Liver (tissue), 9 donors: ENCODE results near the gene TAF1D. TPM values are rescaled to one million over a fixed set of nuclear protein-coding genes. Genes with fewer than 3 reads are reported as not detected.

Source experiments
- DNase-seq: peaks from one replicate; pipeline ENCODE4 v3.0.0-alpha.2; 2017; ENCODE audit warnings: low spot score
- H3K27ac ChIP-seq, 2 donors: one replicate each; pipeline ENCODE4 v1.7.0; 2013; ENCODE audit warnings: inconsistent platforms in 2 of 2, low read length in 2 of 2, control low read depth in 1 of 2, low read depth in 1 of 2, mild to moderate bottlenecking in 1 of 2
- H3K27me3 ChIP-seq, 4 donors: one replicate each; pipeline versions ENCODE4 v1.6.1 to v1.7.0; 2013; ENCODE audit warnings: low read length in 3 of 4, inconsistent platforms in 1 of 4, mild to moderate bottlenecking in 1 of 4, moderate library complexity in 1 of 4; ENCODE audit not compliant: control insufficient read depth in 4 of 4, insufficient read depth in 4 of 4
- H3K36me3 ChIP-seq, 4 donors: one replicate each; pipeline versions ENCODE4 v1.6.1 to v1.7.0; 2013; ENCODE audit warnings: low read length in 3 of 4, mild to moderate bottlenecking in 3 of 4, low read depth in 1 of 4, moderate library complexity in 1 of 4; ENCODE audit not compliant: control insufficient read depth in 4 of 4, insufficient read depth in 3 of 4
- H3K4me1 ChIP-seq, 4 donors: one replicate each; pipeline versions ENCODE4 v1.6.1 to v1.7.0; 2013; ENCODE audit warnings: low read length in 3 of 4, mild to moderate bottlenecking in 3 of 4, moderate library complexity in 1 of 4; ENCODE audit not compliant: control insufficient read depth in 4 of 4, insufficient read depth in 4 of 4
- H3K4me3 ChIP-seq, 3 donors: one replicate each; pipeline versions ENCODE4 v1.6.1 to v1.7.0; 2013; ENCODE audit warnings: low read length in 3 of 3, control low read depth in 1 of 3, low read depth in 1 of 3, mild to moderate bottlenecking in 1 of 3
- H3K9ac ChIP-seq, 2 donors: one replicate each; pipeline ENCODE4 v1.7.0; 2013; ENCODE audit warnings: low read length in 2 of 2, mild to moderate bottlenecking in 2 of 2, moderate library complexity in 2 of 2, control low read depth in 1 of 2, low read depth in 1 of 2
- H3K9me3 ChIP-seq, 4 donors: one replicate each; pipeline versions ENCODE4 v1.6.1 to v1.7.0; 2013; ENCODE audit warnings: low read length in 3 of 4; ENCODE audit not compliant: control insufficient read depth in 4 of 4
- EGR1 ChIP-seq, 2 donors: IDR thresholded peaks; 2 replicates each; pipeline ENCODE4 v1.6.1; 2016 to 2018; ENCODE audit warnings: antibody characterized with exemption in 2 of 2, low read depth in 2 of 2
- FOXA1 ChIP-seq: IDR thresholded peaks from 2 replicates; pipeline ENCODE4 v1.6.1; 2016; ENCODE audit warnings: antibody characterized with exemption
- FOXA2 ChIP-seq: IDR thresholded peaks from 2 replicates; pipeline ENCODE4 v1.6.1; 2016; ENCODE audit warnings: antibody characterized with exemption
- GABPA ChIP-seq, 2 donors: IDR thresholded peaks in 1 of 2; conservative IDR thresholded peaks in 1 of 2; 2 replicates each; pipeline ENCODE4 v1.6.1; 2016; ENCODE audit warnings: antibody characterized with exemption in 2 of 2, mild to moderate bottlenecking in 1 of 2, moderate library complexity in 1 of 2
- HNF4A ChIP-seq, 2 donors: conservative IDR thresholded peaks; 2 replicates each; pipeline ENCODE4 v1.6.1; 2016; ENCODE audit warnings: antibody characterized with exemption in 2 of 2, mild to moderate bottlenecking in 2 of 2
- JUND ChIP-seq, 2 donors: IDR thresholded peaks; 2 replicates each; pipeline ENCODE4 v1.6.1; 2016; ENCODE audit warnings: antibody characterized with exemption in 2 of 2
- NR2F2 ChIP-seq: IDR thresholded peaks from 2 replicates; pipeline ENCODE4 v1.6.1; 2016; ENCODE audit warnings: antibody characterized with exemption
- RAD21 ChIP-seq, 2 donors: IDR thresholded peaks; 2 replicates each; pipeline ENCODE4 v1.6.1; 2016; ENCODE audit warnings: antibody characterized with exemption in 2 of 2, mild to moderate bottlenecking in 2 of 2
- RXRA ChIP-seq, 2 donors: IDR thresholded peaks; 2 replicates each; pipeline ENCODE4 v1.6.1; 2017 to 2018; ENCODE audit warnings: antibody characterized with exemption in 2 of 2, mild to moderate bottlenecking in 1 of 2
- SP1 ChIP-seq: IDR thresholded peaks from 2 replicates; pipeline ENCODE4 v1.6.1; 2018; ENCODE audit warnings: antibody characterized with exemption, mild to moderate bottlenecking
- YY1 ChIP-seq: IDR thresholded peaks from 2 replicates; pipeline ENCODE4 v1.6.1; 2016; ENCODE audit warnings: antibody characterized with exemption, mild to moderate bottlenecking
- WGBS: extraction: QIAGEN DNeasy Blood & Tissue Kit; methylation state at CpG from one replicate; pipeline ENCODE4 v1.1.7; 2013; 5-methylcytosine and 5-hydroxymethylcytosine counted together
- polyA plus RNA-seq, 2 donors: library from polyadenylated mRNA; stranded (reverse) in 1 of 2; unstranded in 1 of 2; fragments of 200-250 nt in 1 of 2; fragments of >200 nt in 1 of 2; fragmentation: Nextera tagmentation in 1 of 2; extraction: Ambion mirVana in 1 of 2; gene quantifications; one replicate each; pipeline versions ENCODE4 v1.2.1 to v1.2.3, GENCODE V29; 2013 to 2015
- total RNA-seq, 2 donors: library from RNA; depleted of rRNA; stranded (reverse); fragments of >200 nt; gene quantifications; one replicate each; pipeline ENCODE4 v1.2.3, GENCODE V29; 2014
- TF ChIP-seq, protein P1 (sequence below): IDR thresholded peaks from 2 replicates; pipeline ENCODE4 v1.6.1; 2016; ENCODE audit warnings: antibody characterized with exemption
- TF ChIP-seq, protein P2 (sequence below): IDR thresholded peaks from 2 replicates; pipeline ENCODE4 v1.6.1; 2016; ENCODE audit warnings: antibody characterized with exemption
- TF ChIP-seq, protein P3 (sequence below): IDR thresholded peaks from 2 replicates; pipeline ENCODE4 v1.6.1; 2016; ENCODE audit warnings: antibody characterized with exemption, mild to moderate bottlenecking
- TF ChIP-seq, protein P4 (sequence below): fragments of 150-350 bp; IDR thresholded peaks from 2 replicates; pipeline ENCODE4 v1.5.1; 2017; ENCODE audit warnings: improper control_type of control experiment, low read depth, low read length; ENCODE audit not compliant: missing input control
- TF ChIP-seq, protein P5 (sequence below): IDR thresholded peaks from 2 replicates; pipeline ENCODE4 v1.6.1; 2016; ENCODE audit warnings: antibody characterized with exemption
- donor health status: healthy.
- donor health status: healthy.
- donor health status: healthy.
- donor health status: healthy.
- donor health status: healthy.

TAF1D gene
- total and polyA plus RNA-seq, 4 donors: 18.2 to 97.7 (median 29.7) TPM

DNA sequence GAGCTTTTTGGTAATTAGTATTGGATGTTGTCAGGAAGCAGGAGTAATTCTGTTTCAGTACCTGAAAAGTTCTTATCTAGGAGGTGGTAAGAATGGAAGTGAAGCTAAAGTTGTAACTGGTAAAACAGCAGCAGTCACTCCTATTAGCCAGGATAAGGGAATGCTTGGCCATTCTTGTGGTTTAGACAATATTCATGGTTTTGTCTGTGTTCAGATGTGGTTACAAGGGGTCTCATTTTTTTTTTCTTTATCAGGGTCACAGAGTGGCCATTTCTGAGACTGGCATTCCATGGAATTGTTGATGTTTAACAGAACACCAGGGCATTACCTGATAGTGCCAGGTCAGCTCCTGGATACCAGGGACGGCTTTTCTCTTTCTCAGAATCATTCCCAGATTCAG, 23.8 kb downstream of the TAF1D start:
- no peak for DNase-seq
- H3K27me3 ChIP-seq: no peaks in the 10 kb centered on the region
- 91% methylated on average over 1 of the region's 1 CpG for WGBS
- H3K9ac ChIP-seq: no peak overlapping the region
- H3K4me1 ChIP-seq: no peaks in the 10 kb centered on the region
- no peaks in the 10 kb centered on the region for H3K9me3 ChIP-seq
- H3K27ac ChIP-seq: no peak overlapping the region
- peaks cover 2 to 12% (median 9%) of the 10 kb centered on the region in 4 donors for H3K36me3 ChIP-seq
- H3K4me3 ChIP-seq: no peak overlapping the region
- TF ChIP-seq JUND (IDR thresholded peaks at IDR 0.05) (no peak), GABPA (IDR thresholded peaks at IDR 0.05 in 1 of 2, conservative IDR thresholded peaks at IDR 0.05 in 1 of 2) (no peak), RXRA (IDR thresholded peaks at IDR 0.05) (no peak), EGR1 (IDR thresholded peaks at IDR 0.05; ENCODE audit: low read depth in 2 of 2) (no peak), HNF4A (conservative IDR thresholded peaks at IDR 0.05) (no peak), NR2F2 (no peak), YY1 (no peak), RAD21 (IDR thresholded peaks at IDR 0.05) (no peak), FOXA1 (no peak)
- TF ChIP-seq, protein P1, sequence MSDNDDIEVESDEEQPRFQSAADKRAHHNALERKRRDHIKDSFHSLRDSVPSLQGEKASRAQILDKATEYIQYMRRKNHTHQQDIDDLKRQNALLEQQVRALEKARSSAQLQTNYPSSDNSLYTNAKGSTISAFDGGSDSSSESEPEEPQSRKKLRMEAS: no peak
- TF ChIP-seq, protein P2, sequence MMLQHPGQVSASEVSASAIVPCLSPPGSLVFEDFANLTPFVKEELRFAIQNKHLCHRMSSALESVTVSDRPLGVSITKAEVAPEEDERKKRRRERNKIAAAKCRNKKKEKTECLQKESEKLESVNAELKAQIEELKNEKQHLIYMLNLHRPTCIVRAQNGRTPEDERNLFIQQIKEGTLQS: no peak
- TF ChIP-seq, protein P3, sequence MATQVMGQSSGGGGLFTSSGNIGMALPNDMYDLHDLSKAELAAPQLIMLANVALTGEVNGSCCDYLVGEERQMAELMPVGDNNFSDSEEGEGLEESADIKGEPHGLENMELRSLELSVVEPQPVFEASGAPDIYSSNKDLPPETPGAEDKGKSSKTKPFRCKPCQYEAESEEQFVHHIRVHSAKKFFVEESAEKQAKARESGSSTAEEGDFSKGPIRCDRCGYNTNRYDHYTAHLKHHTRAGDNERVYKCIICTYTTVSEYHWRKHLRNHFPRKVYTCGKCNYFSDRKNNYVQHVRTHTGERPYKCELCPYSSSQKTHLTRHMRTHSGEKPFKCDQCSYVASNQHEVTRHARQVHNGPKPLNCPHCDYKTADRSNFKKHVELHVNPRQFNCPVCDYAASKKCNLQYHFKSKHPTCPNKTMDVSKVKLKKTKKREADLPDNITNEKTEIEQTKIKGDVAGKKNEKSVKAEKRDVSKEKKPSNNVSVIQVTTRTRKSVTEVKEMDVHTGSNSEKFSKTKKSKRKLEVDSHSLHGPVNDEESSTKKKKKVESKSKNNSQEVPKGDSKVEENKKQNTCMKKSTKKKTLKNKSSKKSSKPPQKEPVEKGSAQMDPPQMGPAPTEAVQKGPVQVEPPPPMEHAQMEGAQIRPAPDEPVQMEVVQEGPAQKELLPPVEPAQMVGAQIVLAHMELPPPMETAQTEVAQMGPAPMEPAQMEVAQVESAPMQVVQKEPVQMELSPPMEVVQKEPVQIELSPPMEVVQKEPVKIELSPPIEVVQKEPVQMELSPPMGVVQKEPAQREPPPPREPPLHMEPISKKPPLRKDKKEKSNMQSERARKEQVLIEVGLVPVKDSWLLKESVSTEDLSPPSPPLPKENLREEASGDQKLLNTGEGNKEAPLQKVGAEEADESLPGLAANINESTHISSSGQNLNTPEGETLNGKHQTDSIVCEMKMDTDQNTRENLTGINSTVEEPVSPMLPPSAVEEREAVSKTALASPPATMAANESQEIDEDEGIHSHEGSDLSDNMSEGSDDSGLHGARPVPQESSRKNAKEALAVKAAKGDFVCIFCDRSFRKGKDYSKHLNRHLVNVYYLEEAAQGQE: no peak

DNA sequence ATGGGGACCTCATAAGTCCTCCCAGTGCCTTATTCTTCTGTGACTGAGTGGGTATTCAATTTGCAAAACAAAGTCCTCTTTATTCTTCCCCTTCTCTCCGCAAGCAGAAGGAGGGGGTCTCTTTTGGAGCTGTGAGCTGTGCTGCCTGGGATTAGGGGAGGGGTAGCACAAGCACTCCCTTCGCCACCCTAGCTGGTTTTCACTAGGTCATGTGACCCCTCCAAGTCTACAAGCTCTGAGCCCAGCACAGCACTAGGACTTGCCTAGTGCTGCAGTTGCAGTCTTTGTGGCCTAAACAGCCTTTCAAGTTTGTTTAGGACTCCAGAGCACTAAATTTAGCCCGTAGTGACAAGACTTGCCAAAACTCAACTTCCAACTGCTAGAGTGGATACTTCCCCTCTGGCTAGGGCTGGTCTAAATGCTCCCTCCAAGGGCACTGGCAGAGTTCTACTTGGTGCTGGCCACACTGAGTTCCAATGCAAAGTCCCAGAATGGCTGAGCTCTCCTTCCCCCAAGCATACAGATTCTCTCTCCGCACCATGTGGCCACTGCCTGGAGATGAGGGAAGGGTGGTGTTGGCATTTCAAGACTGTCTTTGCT, 25.4 kb downstream of the TAF1D start:
- H3K4me1 ChIP-seq: no peaks in the 10 kb centered on the region
- H3K4me3 ChIP-seq: no peak overlapping the region
- no peak overlapping the region for H3K27ac ChIP-seq
- no peaks in the 10 kb centered on the region for H3K9me3 ChIP-seq
- H3K9ac ChIP-seq: no peak overlapping the region
- peaks cover 0 to 6% (median 4%) of the 10 kb centered on the region in 4 donors for H3K36me3 ChIP-seq
- DNase-seq: no peak
- H3K27me3 ChIP-seq: no peaks in the 10 kb centered on the region
- TF ChIP-seq RXRA (IDR thresholded peaks at IDR 0.05) (no peak), JUND (IDR thresholded peaks at IDR 0.05) (no peak), FOXA2 (no peak), FOXA1 (no peak), NR2F2 (no peak), SP1 (no peak), EGR1 (IDR thresholded peaks at IDR 0.05; ENCODE audit: low read depth in 2 of 2) (no peak)
- TF ChIP-seq, protein P4, sequence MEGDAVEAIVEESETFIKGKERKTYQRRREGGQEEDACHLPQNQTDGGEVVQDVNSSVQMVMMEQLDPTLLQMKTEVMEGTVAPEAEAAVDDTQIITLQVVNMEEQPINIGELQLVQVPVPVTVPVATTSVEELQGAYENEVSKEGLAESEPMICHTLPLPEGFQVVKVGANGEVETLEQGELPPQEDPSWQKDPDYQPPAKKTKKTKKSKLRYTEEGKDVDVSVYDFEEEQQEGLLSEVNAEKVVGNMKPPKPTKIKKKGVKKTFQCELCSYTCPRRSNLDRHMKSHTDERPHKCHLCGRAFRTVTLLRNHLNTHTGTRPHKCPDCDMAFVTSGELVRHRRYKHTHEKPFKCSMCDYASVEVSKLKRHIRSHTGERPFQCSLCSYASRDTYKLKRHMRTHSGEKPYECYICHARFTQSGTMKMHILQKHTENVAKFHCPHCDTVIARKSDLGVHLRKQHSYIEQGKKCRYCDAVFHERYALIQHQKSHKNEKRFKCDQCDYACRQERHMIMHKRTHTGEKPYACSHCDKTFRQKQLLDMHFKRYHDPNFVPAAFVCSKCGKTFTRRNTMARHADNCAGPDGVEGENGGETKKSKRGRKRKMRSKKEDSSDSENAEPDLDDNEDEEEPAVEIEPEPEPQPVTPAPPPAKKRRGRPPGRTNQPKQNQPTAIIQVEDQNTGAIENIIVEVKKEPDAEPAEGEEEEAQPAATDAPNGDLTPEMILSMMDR: no peak
- TF ChIP-seq, protein P5, sequence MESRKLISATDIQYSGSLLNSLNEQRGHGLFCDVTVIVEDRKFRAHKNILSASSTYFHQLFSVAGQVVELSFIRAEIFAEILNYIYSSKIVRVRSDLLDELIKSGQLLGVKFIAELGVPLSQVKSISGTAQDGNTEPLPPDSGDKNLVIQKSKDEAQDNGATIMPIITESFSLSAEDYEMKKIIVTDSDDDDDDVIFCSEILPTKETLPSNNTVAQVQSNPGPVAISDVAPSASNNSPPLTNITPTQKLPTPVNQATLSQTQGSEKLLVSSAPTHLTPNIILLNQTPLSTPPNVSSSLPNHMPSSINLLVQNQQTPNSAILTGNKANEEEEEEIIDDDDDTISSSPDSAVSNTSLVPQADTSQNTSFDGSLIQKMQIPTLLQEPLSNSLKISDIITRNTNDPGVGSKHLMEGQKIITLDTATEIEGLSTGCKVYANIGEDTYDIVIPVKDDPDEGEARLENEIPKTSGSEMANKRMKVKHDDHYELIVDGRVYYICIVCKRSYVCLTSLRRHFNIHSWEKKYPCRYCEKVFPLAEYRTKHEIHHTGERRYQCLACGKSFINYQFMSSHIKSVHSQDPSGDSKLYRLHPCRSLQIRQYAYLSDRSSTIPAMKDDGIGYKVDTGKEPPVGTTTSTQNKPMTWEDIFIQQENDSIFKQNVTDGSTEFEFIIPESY: no peak
- WGBS: 96% methylated on average over 4 of the region's 4 CpGs
